ENCODE measurements around the gene GYS1.

- TF ChIP-seq CTCF (IDR thresholded peaks at IDR 0.05; ENCODE audit: poor library complexity, severe bottlenecking): no peak
- TF ChIP-seq REST (IDR thresholded peaks at IDR 0.05; ENCODE audit: borderline replicate concordance): no peak
- TF ChIP-seq TAF1 (IDR thresholded peaks at IDR 0.05; ENCODE audit: low read depth): no peak
- no peak for TF ChIP-seq EZH2 (IDR thresholded peaks at IDR 0.05; ENCODE audit: borderline replicate concordance, insufficient read depth, low read length, poor library complexity, severe bottlenecking)
- no peak for TF ChIP-seq EP300 (conservative IDR thresholded peaks at IDR 0.05; ENCODE audit: poor library complexity, severe bottlenecking)
- no peak for TF ChIP-seq RAD21 (conservative IDR thresholded peaks at IDR 0.05)
- TF ChIP-seq POLR2AphosphoS5 (IDR thresholded peaks at IDR 0.05): no peak
- TF ChIP-seq MXI1 (conservative IDR thresholded peaks at IDR 0.05; ENCODE audit: poor library complexity, severe bottlenecking): no peak
These were observed 42.1 kb downstream of the GYS1 start for GRCh38 chr19:48950830-48951519.
